Islet precursor cell (in vitro differentiated cells): Measurements from ENCODE around the gene OR5K2.

ENCODE experiments used
- DNase-seq: peaks from one replicate; pipeline ENCODE4 v3.0.0-alpha.2; 2018

OR5K2 gene

GRCh38 chr3:98525494-98525893, 28.0 kb downstream of the OR5K2 start:
- no peak for DNase-seq

GRCh38 chr3:98528474-98529346, 31.2 kb downstream of the OR5K2 start:
- DNase-seq: no peak

- DNase-seq: no peak
Observed at GRCh38 chr3:98529856-98530459, 32.5 kb downstream of the OR5K2 start.

- DNase-seq: no peak
Observed at GRCh38 chr3:98530676-98531075, 33.2 kb downstream of the OR5K2 start.

GRCh38 chr3:98531622-98532274, 34.3 kb downstream of the OR5K2 start, which contains the start of gene GPR15:
Gene GPR15, plus strand, starts transcription at chr3:98531978. Its CDS starts 56 bp downstream, at chr3:98532034.
- no peak for DNase-seq

- DNase-seq: no peak
Observed at GRCh38 chr3:98532275-98532637, 34.8 kb downstream of the OR5K2 start.

- no peak for DNase-seq
Observed at GRCh38 chr3:98532709-98533571, 35.5 kb downstream of the OR5K2 start.

GRCh38 chr3:98534168-98534567, 36.7 kb downstream of the OR5K2 start:
- no peak for DNase-seq

GRCh38 chr3:98534734-98535133, 37.3 kb downstream of the OR5K2 start:
- no peak for DNase-seq

GRCh38 chr3:98536456-98537017, 39.1 kb downstream of the OR5K2 start:
- no peak for DNase-seq

GRCh38 chr3:98540346-98540745, 42.9 kb downstream of the OR5K2 start:
- DNase-seq: no peak

GRCh38 chr3:98541695-98542094, 44.2 kb downstream of the OR5K2 start:
- no peak for DNase-seq

- no peak for DNase-seq
Observed at GRCh38 chr3:98542623-98543022, 45.1 kb downstream of the OR5K2 start.

- DNase-seq: no peak
Observed at GRCh38 chr3:98545940-98546339, 48.5 kb downstream of the OR5K2 start.
